Activated CD8-positive, alpha-beta memory T cell treated with anti-CD3 and anti-CD28 coated beads, Interleukin-2, amount 50 U/mL, for 1 hour (primary cell): ENCODE results near the gene POLE.
A peak's percentile ranks its signal among the peaks of the same experiment; 100 is the strongest.
"Not testable (repeated sequence)": the region's sequence is repeated elsewhere in the genome, so short reads cannot be mapped to it uniquely, and the experiment has no call there.

Source experiments
- DNase-seq: peaks from one replicate; pipeline ENCODE4 v3.0.0-alpha.2; 2020; ENCODE audit errors: extremely low read depth

Gene POLE

DNA sequence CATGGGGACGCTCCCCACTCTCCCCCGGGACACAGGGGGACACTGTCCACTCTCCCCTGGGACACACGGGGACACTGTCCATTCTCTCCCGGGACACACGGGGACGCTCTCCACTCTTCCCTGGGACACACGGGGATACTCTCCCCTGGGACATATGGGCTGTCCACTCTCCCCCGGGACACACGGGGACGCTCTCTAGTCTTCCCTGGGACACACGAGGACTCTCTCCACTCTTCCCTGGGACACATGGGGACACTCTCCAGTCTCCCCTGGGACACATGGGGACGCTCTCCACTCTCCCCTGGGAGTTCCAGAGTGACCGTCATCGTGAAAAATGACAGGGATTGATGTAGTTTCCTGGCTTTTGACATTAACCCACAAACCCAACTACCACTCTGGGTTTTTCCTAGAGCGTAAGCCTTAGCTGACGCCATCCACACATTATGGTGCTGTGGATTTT, 71.5 kb downstream of the POLE start:
- DNase-seq: no peak

DNA sequence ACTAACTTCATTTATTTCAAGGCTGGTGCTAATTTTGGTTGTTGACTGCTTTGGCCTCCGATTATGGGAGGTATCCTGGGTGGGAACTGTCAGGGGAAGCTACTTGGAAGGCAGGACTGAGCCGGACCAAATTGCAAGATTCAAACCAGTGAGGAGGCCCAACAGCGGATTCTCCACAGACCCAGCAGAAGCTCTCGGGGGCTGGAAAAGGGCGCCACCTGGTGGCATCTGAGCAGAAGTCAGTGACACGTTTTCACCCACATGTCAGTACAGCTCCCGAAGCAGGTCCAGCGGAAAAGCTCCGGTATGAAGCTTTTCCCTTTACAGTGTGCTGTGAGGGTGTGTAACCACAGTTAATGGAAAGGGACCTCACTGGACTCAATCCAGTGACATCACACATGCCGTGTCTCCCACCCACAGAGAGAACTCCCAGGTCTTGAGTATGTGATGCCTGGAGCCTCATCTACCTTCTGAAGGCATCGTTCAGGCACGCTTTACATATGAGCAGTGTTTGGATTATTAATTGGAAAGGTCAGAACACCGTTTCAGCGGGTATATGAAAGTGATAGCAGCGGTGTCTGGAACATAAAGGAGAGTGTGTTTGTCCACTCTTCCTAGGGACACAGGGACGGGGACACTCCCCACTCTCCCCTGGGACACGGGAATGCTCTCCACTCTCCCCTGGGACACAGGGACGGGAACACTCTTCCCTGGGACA, 72.1 kb downstream of the POLE start:
- DNase-seq: peak; percentile 32

DNA sequence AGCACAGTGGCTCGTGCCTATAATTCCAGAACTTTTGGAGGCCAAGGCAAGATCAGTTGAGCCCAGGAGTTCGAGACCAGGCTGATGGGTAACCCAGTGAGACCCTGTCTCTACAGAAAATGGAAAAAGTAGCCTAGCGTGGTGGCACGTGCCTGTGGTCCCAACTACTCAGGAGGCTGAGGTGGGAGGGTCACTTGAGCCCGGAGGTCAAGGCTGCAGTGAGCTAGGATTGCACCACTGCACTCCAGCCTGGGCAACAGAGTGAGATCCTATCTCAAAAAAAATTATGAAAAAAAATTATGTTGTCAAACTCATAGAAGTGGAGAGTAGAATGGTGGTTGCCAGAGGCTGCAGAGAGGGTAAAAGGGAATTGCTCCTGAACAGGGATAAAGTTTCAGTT, 73.1 kb downstream of the POLE start:
- no peak for DNase-seq

DNA sequence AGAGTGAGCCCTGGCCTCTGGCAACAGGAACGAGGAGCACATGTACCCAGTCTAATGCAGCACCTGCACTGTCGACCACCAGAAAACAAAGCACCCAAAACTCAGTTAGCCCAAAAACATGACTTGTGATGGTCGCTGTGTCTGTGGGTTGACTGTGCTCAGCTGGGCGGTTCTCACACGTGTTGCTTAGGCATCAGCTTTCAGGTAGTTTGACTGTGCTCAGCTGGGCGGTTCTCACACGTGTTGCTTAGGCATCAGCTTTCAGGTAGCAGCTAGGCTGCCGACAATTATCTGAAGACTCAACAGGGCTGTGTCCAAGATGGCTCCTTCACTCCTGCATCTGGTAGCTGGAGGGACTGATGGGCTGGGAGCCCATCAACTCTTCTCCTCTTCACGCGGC, 75.5 kb downstream of the POLE start:
- no peak for DNase-seq

DNA sequence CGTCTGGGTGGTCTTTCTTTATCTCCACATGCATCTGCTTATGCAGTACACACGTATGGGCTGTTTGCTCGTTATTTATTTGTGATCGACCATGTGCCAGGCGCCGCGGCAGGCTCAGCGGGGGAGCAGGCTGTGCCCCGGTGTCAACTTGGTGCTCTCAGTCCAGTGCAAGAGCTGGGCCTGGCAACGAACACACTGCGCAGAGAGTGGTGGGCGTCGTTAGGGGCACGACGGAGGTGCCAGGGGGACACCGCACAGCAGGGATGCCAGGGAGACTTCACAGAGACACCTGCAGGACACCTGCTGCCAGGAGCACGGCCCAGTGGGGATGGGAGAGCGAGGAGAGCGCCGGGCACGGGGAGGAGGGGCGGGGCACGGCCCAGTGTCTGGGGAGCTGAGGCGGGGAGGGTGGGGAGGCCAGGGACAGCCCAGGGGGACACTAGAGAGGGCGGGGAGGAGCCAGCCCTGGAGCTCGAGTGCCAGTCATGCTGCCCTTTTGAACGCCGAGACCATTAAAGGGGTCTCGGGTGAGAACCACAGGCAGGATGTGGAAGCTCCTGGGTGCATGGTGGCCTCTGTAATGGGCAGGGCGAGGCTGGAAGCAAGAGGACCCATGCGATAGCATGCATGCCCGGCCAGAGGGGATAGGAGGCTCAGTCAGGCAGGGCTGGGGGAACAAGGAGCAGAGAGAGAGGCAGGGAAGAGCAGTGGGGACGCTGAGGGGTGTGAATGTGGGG, 76.1 kb downstream of the POLE start:
- no peak for DNase-seq

DNA sequence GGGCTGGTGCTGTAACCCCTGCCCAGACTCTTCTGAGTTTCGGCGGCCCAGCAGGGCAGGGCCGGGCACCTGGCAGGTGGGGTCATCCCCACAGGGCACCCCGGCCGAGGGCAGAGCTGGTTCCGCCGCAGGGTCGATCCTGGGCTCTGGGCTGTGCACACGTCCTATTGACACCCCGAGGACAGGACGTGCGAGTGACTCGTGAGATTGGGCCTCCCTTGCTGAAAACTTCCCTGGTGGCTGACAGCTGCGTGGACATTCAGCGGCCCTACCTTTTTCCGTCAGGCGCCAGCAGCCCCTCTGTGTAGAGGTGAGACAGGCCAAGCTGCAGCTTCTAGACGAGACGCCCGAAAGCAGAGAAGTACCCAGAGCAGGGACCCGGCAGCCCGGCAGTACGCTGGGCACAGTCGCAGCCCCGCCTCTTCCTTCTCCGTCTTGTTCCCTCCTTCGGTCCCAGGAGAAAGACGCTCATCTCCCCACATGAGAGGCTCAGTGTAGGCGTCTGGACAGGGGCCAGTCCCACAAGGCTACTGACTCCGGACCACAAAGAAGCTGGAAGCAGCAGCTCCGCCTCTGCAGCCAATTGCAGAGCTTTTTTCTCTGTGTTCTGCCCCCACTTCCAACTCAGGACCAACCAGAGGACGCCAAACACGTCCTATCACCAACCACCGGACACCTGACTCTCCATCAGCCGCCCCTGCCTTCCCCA, 76.9 kb downstream of the POLE start, which contains the start of gene LRCOL1:
Gene LRCOL1 (minus strand): TSS at position 532 of the 709 bp plus-strand sequence. CDS start 4,331 bp downstream, outside the sequence.
- DNase-seq: no peak

DNA sequence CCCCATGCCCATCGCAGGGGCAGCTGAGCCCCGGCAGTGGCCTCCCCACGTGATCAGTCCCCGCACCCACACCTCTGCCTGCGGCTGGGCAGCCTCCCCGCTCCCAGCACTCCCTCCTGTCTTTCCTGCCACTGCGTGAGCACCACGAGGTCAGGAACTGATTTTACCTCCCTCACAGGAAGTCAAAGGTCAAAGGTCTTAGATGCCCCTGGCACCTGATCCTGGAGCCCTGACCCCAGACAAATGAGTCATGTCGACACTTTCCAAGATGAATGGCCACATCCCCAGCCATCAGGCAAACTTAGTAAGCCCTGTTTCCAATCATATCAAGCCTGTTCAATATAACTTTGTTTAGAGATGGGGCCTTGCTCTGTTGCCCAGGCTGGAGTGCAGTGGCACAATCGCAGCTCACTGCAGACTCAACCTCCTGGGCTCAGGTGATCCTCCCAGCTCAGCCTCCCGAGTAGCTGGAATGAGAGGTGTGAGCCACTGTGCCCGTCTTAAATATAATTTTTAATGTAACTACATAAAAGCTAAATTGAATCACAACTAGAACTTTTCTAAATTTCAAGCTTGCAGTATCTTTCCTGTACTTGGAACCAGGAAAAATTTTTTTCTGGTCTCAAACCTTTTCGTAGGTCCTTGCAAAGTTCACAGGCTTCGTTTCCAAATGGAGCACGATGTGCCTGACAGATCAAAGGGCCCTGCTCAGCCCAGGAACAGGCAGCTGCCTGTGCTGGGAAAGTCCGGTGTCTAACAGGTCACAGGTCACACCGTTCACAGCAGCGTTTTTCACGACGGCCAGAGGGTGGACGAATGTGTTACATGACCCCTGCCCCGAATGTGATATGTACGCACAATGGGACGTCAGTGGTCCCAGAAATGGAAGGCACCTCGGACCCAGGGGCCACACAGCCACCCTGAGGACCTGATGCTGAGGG, 78.6 kb downstream of the POLE start:
- DNase-seq: no peak

DNA sequence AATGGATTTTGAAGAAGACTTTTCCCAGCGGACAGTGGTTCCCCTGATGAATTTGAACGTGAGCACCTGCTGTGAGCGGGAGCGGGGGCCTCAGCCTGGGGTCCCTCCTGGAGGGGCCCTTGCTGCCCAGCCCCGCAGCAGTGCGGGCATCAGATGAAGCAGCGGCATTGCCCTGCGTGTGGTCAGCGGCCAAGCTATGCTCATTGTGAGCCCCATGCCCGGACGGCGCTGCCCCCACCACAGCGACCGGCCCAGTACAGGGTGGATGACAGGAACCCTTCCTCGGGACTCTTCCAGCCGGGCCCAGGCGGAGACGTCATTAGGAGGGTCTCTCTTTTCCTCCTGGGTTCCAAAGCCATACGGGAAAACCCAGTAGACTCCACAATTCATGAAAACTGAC, 80.2 kb downstream of the POLE start:
- DNase-seq: no peak

DNA sequence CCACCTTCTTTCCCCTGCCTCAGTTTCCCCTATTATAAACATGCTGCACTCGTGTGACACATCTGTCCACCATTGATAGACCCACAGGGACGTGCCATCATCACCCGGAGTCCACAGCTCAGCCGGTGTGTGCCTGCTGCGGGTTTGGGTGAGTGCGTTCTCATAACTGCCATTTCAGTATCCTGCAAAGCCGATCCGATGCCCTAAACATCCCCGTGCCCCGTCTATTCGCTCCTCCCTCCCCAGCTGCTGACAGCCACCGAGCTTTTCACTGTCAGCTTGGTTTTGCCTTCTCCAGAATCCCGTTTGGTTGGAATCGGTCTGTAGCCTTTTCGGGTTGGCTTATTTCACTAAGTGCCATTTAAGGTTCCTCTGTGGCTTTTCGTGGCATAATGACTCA, 80.7 kb downstream of the POLE start:
- DNase-seq: no peak

DNA sequence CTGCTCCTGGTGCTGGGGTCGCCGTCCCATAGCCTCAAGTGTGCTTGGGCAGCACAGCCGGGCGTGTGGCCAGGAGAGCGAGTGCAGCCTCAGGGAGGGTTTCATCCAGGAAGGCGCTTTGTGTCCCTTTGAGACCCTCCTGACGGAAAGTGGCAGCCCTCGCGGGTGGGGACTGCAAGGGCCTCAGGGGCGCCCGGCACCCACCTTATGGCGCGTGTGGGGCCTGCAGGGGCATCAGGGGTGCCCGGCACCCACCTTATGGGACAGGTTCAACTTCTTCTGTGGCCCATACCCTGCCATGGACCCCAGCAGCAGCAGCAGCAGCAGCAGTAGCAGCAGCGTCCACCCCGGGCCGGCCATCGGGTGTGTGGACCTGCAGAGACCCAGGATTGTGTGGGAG, 81.2 kb downstream of the POLE start:
- DNase-seq: no peak

DNA sequence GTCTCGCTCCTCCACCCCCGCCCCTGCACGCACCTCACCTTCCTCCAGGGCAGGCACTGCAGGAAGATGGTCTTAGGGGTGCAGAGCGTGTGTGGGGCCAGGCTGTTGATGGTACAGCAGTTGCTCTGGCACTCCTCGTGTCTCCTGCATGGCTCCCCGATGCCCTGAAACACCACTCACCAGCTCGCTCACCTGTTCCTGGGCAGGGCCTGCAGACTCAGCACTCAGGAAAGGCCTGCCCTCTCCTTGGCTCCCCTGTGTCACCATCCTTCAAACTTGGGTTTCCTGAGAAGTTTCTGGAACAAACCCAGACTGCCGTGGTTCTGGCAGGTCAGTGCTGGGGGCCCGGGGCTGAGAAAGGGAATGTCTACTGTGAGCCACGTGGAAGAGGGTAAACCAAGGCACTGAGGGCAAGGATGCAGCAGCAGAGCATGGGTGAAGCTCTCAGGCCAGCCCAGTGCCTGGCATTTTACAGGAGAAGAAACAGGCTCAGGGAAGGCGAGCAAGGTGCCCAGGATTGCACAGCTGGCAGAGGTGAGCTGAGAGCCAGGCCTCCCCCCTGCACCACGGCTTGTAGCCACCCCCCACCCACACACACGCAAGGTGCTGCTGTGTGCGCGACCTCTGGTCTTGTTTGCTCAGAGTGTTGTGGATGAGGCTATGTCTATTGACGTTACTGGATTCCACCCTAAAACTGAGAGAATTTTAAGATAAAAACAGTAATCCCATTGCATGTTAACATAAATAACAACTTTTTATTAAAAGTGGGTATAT, 82.3 kb downstream of the POLE start:
- no peak for DNase-seq

DNA sequence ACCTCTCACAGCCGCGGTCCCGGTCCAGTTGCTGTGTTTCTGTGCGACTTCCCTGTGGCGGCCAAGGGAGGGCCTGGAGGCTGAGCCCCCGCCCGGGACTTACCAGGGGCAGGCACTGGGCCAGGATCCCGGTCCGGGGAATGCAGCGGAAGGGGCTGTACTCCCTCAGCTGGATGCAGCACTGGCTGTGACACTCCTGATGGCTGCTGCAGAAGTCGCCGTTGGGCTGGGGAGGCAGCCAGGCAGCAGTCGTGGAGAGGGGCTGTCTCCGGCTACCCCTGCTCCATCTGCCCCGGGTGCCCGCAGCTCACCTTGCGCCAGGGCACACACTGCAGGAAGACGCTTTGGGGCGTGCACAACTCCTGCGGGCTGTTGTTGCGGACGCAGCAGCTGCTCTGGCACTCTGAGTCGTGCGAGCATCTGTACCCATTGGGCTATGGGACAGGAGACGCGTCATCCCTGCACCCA, 83.0 kb downstream of the POLE start:
- no peak for DNase-seq

DNA sequence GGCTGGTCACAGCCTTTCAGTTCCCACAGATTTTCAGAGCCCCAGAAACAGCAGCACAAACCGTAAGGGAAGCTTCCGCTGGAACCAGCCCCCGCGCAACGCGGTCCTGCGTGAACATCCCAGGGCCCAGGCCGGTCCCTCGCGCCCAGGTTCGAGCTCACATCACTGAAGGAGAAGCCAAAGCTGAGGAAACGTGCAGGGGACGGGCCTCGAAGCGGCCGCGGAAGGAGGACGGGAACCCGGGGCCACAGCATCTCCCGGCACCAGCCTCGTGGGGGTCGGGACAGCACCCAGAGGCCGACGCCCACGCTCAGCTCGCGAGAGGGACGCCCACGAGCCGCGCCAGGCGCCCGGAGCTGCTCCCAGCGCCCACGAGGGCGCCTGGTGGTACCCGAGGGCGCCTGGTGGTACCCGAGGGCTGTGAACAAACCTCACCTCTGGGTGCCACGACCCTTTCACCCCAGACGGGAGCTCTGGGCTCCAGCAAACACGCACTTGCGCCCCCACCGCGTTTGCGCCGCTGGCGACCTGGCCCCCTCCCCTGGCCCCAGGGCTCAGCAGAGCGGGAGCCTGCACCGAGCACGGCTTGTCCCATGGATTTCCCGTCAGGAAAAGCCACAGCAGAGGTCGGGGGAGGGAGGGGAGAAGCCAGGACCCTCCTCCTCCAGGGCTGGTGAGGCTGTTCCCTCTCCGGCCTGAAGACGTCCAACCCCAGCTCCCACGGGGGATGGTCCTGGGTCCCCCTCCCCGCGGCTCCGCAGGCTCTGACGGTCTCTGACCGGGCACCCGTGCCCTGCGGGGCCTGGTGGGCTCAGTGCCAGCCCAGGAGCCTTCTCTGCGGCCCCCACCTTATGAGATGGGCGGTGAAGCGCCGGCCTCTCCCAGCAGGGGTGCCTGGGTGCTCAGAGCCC, 83.6 kb downstream of the POLE start:
- DNase-seq: no peak

DNA sequence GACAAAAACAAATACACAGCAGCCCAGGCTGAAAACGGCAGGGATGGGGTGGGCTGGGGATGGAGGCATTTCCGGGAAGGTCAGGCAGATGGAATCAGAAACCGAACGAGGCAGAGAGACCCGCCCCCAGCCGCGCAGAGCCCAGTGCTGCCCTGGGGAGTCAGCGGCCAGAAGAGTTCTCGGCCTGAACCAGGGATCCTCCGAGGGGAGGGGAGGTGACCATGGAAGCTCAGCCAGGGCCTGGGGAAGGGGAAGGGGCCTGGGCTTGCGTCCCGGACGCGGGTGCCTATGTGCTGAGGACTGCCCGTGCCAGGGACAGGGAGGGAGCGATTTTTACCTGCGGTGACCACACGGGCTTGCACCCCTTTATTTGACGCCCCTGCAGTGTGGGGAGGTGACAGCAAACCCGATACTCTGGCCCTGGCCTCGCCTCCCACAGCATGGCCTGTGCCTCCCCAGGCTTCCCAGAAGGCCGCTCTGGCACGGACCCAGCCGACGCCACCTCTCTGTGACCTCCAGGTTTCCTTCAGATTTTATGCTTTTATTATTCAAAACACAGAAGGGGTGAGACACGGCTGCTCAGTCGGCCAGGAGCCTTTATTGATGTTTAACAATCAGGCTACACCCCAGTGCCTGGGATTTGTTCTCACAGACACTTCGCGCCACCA, 84.4 kb downstream of the POLE start:
- no peak for DNase-seq

DNA sequence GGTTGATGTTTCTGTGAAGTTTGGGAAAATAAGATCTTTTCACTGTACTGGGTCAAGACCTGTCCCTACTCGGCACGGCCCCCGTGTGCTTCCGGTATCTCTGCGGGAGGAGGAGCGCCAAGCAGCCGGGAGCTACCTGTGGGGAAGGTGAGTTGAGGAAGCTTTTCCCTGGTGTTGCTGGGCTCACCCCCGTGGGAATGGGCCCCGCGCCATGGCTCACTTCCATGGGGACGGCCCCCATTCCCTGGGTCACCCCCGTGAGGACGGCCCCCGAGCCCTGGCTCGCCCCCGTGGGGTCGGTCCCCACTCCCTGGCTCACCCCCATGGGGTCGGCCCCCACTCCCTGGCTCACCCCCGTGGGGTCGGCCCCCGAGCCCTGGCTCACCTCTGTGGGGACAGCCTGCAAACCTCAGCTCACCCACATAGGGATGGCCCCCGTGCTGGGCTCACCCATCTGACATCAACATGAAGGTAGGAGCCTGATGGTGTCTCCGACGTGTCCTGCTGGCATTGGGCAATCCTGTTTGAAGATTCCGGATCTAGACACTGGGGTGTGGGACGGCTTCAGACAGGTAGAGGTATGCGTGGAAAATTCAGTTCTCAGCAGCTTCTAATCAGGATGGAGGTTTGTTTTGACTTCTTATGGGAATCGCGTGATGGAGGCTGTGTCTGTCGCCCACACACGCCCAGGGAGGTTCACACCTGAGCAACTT, 85.8 kb downstream of the POLE start:
- DNase-seq: no peak

DNA sequence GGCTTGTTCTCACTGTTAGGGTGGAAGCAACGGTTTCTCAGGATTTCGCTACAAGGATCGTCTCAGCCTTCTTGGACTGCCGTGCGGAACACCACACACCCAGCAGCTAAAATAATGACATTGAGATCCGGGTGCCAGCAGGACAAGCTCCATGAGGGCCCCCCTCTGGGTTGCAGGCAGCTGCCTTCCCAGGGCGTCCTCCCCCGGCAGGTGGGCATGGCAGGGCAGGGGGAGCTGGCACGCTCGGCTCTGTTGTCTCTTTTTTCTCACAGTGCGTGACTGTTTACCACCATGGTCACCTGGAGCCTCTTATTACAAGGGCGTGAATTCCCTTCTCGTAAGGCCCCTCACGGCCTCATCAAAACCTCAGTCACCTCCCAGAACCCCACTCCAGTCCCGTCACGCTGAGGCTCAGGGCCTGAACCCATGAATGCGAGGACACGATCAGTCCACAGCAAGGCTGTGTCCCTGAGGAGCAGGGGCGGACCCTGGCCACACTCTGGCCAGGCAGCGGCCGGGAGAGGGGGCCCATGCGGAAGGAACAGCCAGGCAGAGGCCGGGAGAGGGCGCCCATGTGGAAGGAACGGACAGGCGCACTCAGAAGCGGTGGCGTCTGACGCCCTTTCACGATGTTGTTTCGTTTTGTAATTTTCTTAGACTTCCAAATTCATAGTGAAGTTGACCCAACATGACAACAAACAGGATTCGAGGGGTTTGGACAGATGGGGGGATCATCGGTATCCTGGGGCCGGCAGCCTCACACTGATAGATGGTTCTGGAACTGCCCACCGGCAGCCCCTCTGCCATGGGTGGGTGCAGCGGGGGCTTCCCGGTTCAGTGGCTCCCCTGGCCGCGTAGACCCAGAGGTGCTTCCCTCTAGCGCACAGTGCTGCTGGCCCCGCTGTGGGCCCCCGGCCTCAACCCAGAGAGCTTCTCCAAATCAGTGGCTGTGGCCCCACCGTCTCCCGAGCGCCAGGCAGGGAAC, 86.8 kb downstream of the POLE start:
- DNase-seq: no peak

DNA sequence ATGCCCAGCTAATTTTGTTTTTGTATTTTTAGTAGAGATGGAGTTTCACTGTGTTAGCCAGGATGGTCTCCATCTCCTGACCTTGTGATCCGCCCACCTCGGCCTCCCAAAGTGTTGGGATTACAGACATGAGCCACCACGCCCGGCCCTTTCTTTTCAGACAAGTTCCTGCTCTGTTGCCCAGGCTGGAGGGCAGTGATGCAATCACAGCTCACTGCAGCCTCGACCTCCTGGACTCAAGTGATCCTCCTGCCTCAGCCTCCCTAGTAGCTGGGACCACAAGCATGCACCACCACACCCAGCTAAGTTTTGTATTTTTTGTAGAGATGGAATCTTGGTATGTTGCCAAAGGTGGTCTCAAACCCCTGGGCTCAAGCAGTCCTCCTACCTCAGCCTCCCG, 87.6 kb downstream of the POLE start:
- not testable (repeated sequence) for DNase-seq
